Endothelial cell (in vitro differentiated cells): ENCODE measurements around the gene GPR155. TPM values are rescaled to one million over a fixed set of nuclear protein-coding genes. Genes with fewer than 3 reads are reported as not detected.
A peak's percentile ranks its signal among the peaks of the same experiment; 100 is the strongest.
"Not testable (repeated sequence)": the region's sequence is repeated elsewhere in the genome, so short reads cannot be mapped to it uniquely, and the experiment has no call there.

Experiments
- DNase-seq: peaks from one replicate; pipeline ENCODE4 v3.0.0; 2021; ENCODE audit warnings: low spot score
- H3K27ac Mint-ChIP-seq: one replicate; pipeline ENCODE4 v1.8.0; 2021; ENCODE audit warnings: mixed read lengths, inconsistent platforms; ENCODE audit not compliant: unreplicated experiment
- H3K27me3 Mint-ChIP-seq: one replicate; pipeline ENCODE4 v1.8.0; 2021; ENCODE audit warnings: mild to moderate bottlenecking, moderate library complexity, mixed read lengths, inconsistent platforms; ENCODE audit not compliant: unreplicated experiment
- H3K36me3 Mint-ChIP-seq: one replicate; pipeline ENCODE4 v1.8.0; 2021; ENCODE audit warnings: mild to moderate bottlenecking, low read depth, mixed read lengths, inconsistent platforms; ENCODE audit not compliant: unreplicated experiment
- H3K4me1 Mint-ChIP-seq: one replicate; pipeline ENCODE4 v1.8.0; 2021; ENCODE audit warnings: mild to moderate bottlenecking, mixed read lengths, inconsistent platforms; ENCODE audit not compliant: unreplicated experiment
- H3K4me3 Mint-ChIP-seq: one replicate; pipeline ENCODE4 v1.8.0; 2021; ENCODE audit warnings: mild to moderate bottlenecking, mixed read lengths, inconsistent platforms; ENCODE audit not compliant: unreplicated experiment
- H3K9me3 Mint-ChIP-seq: one replicate; pipeline ENCODE4 v1.8.0; 2021; ENCODE audit warnings: mixed read lengths, inconsistent platforms; ENCODE audit not compliant: unreplicated experiment
- CTCF ChIP-seq: fragments of 200-600 bp; sonication (generic); IDR thresholded peaks from one replicate; pipeline ENCODE4 v1.5.0; 2021; ENCODE audit warnings: antibody characterized with exemption; ENCODE audit not compliant: unreplicated experiment
- total RNA-seq: library from RNA; stranded (reverse); fragmentation: NEBNext Ultra II Directional; extraction: Animal tissue kit (Norgen Biotek cat#: 25700); gene quantifications from one replicate; pipeline ENCODE4 v1.2.1, GENCODE V29; 2021; ENCODE audit not compliant: unreplicated experiment

GPR155 gene
- total RNA-seq, 1 donor from 2014 or later: 1.7 TPM

DNA sequence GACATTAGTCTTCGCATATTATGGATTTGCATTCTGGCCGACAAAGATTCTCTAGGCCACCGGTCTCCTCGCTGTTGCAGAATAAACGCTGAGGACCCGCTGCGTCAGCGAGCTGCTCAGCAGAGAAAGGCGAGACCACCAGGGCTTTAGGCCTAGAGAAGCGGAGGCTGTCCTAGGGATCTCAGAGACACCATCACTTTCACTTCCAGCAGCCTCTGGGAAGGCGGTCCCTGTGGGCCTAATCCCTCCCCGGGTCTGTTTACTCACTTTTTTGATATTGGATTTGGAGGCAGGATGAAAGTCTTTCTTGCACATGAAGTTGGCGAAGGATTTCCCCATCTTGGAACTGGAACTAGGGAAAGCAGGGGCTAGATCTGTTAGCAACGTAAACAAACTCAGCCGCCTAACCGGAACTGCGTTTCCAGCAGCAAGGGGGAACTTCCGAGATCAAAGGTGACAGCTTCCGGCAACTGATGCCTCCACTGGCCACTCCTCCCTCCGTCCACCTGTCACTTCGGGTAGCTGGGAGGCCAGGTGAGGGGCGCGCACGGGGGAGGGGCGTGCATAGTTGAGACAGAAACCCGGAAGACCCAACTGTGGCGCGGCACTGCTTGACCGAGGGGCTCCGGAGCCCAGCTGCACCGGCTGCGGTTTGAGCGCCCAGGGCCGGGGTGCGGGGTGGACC is 91.4 kb downstream of the GPR155 start, which contains the start of gene SCRN3:
Gene SCRN3, plus strand, starts transcription at position 447 of the 685 bp plus-strand sequence. CDS start 2,554 bp downstream, outside the sequence.
- H3K36me3 Mint-ChIP-seq: peaks cover 1% of the 10 kb centered on the region
- H3K27me3 Mint-ChIP-seq: no peaks in the 10 kb centered on the region
- no peaks in the 10 kb centered on the region for H3K9me3 Mint-ChIP-seq
- TF ChIP-seq CTCF: no peak
- peaks cover 6% of the 10 kb centered on the region for H3K4me1 Mint-ChIP-seq
- DNase-seq: peak; percentile 49
- peak within 1 kb of the TSS; percentile 98 for H3K4me3 Mint-ChIP-seq
- H3K27ac Mint-ChIP-seq: peak within 1 kb of the TSS; percentile 97

GRCh38 chr2:174392706-174393105 is 94.1 kb downstream of the GPR155 start:
- no peak for DNase-seq
- H3K27me3 Mint-ChIP-seq: peaks cover 2% of the 10 kb centered on the region
- H3K4me3 Mint-ChIP-seq: peak overlapping the region; percentile 21
- H3K9me3 Mint-ChIP-seq: no peaks in the 10 kb centered on the region
- no peak for TF ChIP-seq CTCF
- no peak overlapping the region for H3K27ac Mint-ChIP-seq
- peaks cover 16% of the 10 kb centered on the region for H3K4me1 Mint-ChIP-seq
- peaks cover 11% of the 10 kb centered on the region for H3K36me3 Mint-ChIP-seq

DNA sequence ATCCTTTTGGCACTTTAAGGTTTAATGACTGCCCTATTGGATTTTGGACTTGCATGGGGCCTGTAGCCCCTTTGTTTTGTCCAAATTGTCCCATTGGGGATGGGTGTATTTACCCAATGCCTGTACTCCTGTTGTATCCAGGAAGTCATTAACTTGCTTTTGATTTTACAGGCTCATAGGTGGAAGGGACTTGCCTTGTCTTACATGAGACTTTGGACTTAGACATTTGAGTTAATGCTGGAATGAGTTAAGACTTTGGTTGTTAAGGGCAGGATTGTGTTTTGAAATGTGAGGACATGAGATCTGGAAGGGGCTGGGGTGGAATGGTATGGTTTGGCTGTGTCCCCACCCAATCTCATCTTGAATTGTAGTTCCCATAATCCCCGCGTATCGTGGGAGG is 96.5 kb downstream of the GPR155 start:
- not testable (repeated sequence) for H3K9me3 Mint-ChIP-seq, H3K27me3 Mint-ChIP-seq, DNase-seq, H3K27ac Mint-ChIP-seq
- Mint-ChIP-seq H3K36me3 (peaks cover 11% of the 10 kb centered on the region), H3K4me3 (peak overlapping the region; percentile 1), H3K4me1 (peaks cover 16% of the 10 kb centered on the region)

- Mint-ChIP-seq H3K27me3 (peaks cover 2% of the 10 kb centered on the region), H3K9me3 (no peaks in the 10 kb centered on the region)
Measured at GRCh38 chr2:174389542-174389941, 97.3 kb downstream of the GPR155 start.

DNA sequence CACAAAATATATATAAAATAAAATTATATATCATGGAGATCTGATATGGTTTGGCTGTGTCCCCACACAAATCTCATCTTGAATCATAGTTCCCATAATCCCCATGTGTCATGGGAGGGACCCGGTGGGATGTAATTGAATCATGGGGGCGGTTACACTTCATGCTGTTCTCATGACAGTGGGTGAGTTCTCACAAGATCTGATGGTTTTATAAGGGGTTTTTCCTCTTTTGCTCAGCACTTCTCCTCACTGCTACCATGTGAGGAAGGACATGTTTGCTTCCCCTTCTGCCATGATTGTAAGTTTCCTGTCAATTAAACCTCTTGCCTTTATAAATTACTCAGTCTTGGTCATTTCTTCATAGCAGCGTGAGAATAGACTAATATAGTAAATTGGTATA is 98.1 kb downstream of the GPR155 start:
- H3K36me3 Mint-ChIP-seq: peaks cover 11% of the 10 kb centered on the region
- not testable (repeated sequence) for H3K4me1 Mint-ChIP-seq, H3K4me3 Mint-ChIP-seq, H3K27me3 Mint-ChIP-seq, DNase-seq, H3K9me3 Mint-ChIP-seq
- H3K27ac Mint-ChIP-seq: peak overlapping the region; percentile 79

More at GRCh38 chr2:174389542-174389941, 97.3 kb downstream of the GPR155 start:
- peaks cover 11% of the 10 kb centered on the region for H3K36me3 Mint-ChIP-seq
- H3K4me3 Mint-ChIP-seq: no peak overlapping the region
- TF ChIP-seq CTCF: no peak
- H3K27ac Mint-ChIP-seq: no peak overlapping the region
- H3K4me1 Mint-ChIP-seq: peaks cover 14% of the 10 kb centered on the region
- DNase-seq: no peak

- Mint-ChIP-seq H3K27ac (no peak overlapping the region), H3K4me1 (peaks cover 10% of the 10 kb centered on the region), H3K36me3 (peaks cover 7% of the 10 kb centered on the region), H3K4me3 (no peak overlapping the region), H3K27me3 (peaks cover 2% of the 10 kb centered on the region), H3K9me3 (no peaks in the 10 kb centered on the region)
- no peak for TF ChIP-seq CTCF
- no peak for DNase-seq
Measured at GRCh38 chr2:174385201-174385600, 101.6 kb downstream of the GPR155 start.
